PC-3 (cell line): ENCODE data around the gene GALNT11. TPM values are rescaled to one million over a fixed set of nuclear protein-coding genes. Genes with fewer than 3 reads are reported as not detected.

Experiments
- ATAC-seq: fragments of 200-7000 bp; cut with Tn5 transposase; 2 replicates; pipeline ENCODE4 v1.9.1; 2020; ENCODE audit warnings: mild to moderate bottlenecking, moderate library complexity
- BruUV-seq: library from RNA; stranded (reverse); fragments of 400-500 nt; replicated peaks from 2 replicates; lab custom pipeline; 2021; lab: Mats Ljungman, UMichigan
- CTCF ChIA-PET: fragments of 300-600 bp; sonication (Branson Sonifier 250); formaldehyde crosslinking; loops from one replicate; lab custom pipeline; 2022; ENCODE audit warnings: antibody characterized with exemption; lab: Charles Lee
- POLR2A ChIA-PET: fragments of 300-600 bp; sonication (Branson Sonifier 250); formaldehyde crosslinking; loops from one replicate; lab custom pipeline; 2022; ENCODE audit warnings: antibody characterized with exemption; ENCODE audit not compliant: unreplicated experiment; lab: Charles Lee
- DNase-seq: peaks from one replicate; pipeline ENCODE4 v3.0.0-alpha.2; 2015
- H2AFZ ChIP-seq: fragments of 300-600 bp; sonication (generic); 2 replicates; pipeline ENCODE4 v1.6.0; 2016; ENCODE audit warnings: antibody characterized with exemption, low read length
- H3F3A ChIP-seq: fragments of 300-600 bp; sonication (generic); one replicate; pipeline ENCODE4 v1.6.0; 2017; ENCODE audit warnings: antibody characterized with exemption, low read length, control low read depth, mild to moderate bottlenecking; ENCODE audit not compliant: unreplicated experiment
- H3K27ac ChIP-seq: fragments of 300-600 bp; sonication (generic); 2 replicates; pipeline ENCODE4 v1.5.1; 2016; ENCODE audit warnings: mild to moderate bottlenecking, low read length
- H3K27me3 ChIP-seq: fragments of 300-600 bp; sonication (generic); 2 replicates; pipeline ENCODE4 v1.6.1; 2016; ENCODE audit warnings: low read length, mixed read lengths
- H3K36me3 ChIP-seq: fragments of 300-600 bp; sonication (generic); 2 replicates; pipeline ENCODE4 v1.6.1; 2016; ENCODE audit warnings: low read depth, mixed run types, low read length, mixed read lengths
- H3K4me1 ChIP-seq: fragments of 300-600 bp; sonication (generic); 2 replicates; pipeline ENCODE4 v1.5.1; 2016; ENCODE audit warnings: low read length; ENCODE audit not compliant: insufficient read depth
- H3K4me2 ChIP-seq: fragments of 300-600 bp; sonication (generic); 2 replicates; pipeline ENCODE4 v1.6.0; 2016; ENCODE audit warnings: low read length
- H3K4me3 ChIP-seq: fragments of 300-600 bp; sonication (generic); 2 replicates; pipeline ENCODE4 v1.5.1; 2016; ENCODE audit warnings: mild to moderate bottlenecking, low read length, mixed read lengths
- H3K79me2 ChIP-seq: fragments of 300-600 bp; sonication (generic); 2 replicates; pipeline ENCODE4 v1.6.1; 2017; ENCODE audit warnings: low read length, mixed read lengths
- H3K9ac ChIP-seq: fragments of 300-600 bp; sonication (generic); 2 replicates; pipeline ENCODE4 v1.6.0; 2016; ENCODE audit warnings: mild to moderate bottlenecking, low read length
- H3K9me2 ChIP-seq: fragments of 300-600 bp; sonication (generic); replicated peaks from 2 replicates; pipeline ENCODE4 v1.6.1; 2016; ENCODE audit warnings: mixed run types, low read length, mixed read lengths
- H3K9me3 ChIP-seq: fragments of 300-600 bp; sonication (generic); 2 replicates; pipeline ENCODE4 v1.6.1; 2016; ENCODE audit warnings: low read length, mixed read lengths
- H4K20me1 ChIP-seq: fragments of 300-600 bp; sonication (generic); 2 replicates; pipeline ENCODE4 v1.6.1; 2016; ENCODE audit warnings: low read length, mixed read lengths
- CTCF ChIP-seq: fragments of 300-600 bp; sonication (generic); conservative IDR thresholded peaks from 2 replicates; pipeline ENCODE4 v1.5.1; 2017; ENCODE audit warnings: antibody characterized with exemption, low read depth, mild to moderate bottlenecking, low read length
- EZH2 ChIP-seq: fragments of 300-600 bp; sonication (generic); IDR thresholded peaks from one replicate; pipeline ENCODE4 v1.6.1; 2017; ENCODE audit warnings: antibody characterized with exemption, mild to moderate bottlenecking, low read length; ENCODE audit not compliant: unreplicated experiment
- EZH2phosphoT487 ChIP-seq: fragments of 300-600 bp; sonication (generic); IDR thresholded peaks from 2 replicates; pipeline ENCODE4 v1.6.1; 2018; ENCODE audit warnings: mild to moderate bottlenecking, antibody characterized with exemption, low read length, borderline replicate concordance
- intact Hi-C: fragments of 100-400 bp; cut with micrococcal nuclease; formaldehyde crosslinking; loops from 2 replicates; pipeline ENCODE4 v1.9.0; 2023
- total RNA-seq: library from RNA; depleted of rRNA; stranded (reverse); fragments of >200 nt; gene quantifications from 2 replicates; pipeline ENCODE4 v1.2.3, GENCODE V29; 2014; rRNA removed

GALNT11 gene
- total RNA-seq, 1 experiment from 2014 or later = 19.5 TPM

DNA sequence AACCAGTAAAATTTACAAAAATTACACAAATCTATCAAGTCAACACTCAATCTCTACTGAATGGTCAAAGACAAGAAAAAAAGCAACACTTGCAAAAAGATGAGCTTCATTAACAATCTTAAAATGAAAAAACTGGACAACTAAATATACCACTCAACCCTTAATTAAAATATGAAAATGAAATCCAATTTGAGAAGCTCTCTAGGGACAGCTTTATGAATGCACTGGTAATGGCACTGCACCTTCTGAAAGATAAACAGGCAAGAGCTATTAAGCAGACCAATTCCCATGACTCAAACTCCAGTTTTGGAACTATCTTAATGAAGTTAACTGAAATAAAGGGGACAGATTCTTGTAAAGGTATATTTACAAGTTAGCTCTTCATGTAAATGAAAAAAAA is 135.7 kb downstream of the GALNT11 start:
- TF ChIP-seq EZH2phosphoT487 = no peak
- TF ChIP-seq EZH2 = no peak
- no peak for TF ChIP-seq CTCF
- Histone ChIP-seq H3K9ac (no peak overlapping the region), H3K27me3 (no peaks in the 10 kb centered on the region), H4K20me1 (no peaks in the 10 kb centered on the region), H3K4me1 (no peaks in the 10 kb centered on the region), H3K4me2 (no peak overlapping the region), H2AFZ (no peak overlapping the region), H3K27ac (no peak overlapping the region), H3K36me3 (peaks cover 17% of the 10 kb centered on the region), H3K79me2 (no peaks in the 10 kb centered on the region), H3K9me3 (no peaks in the 10 kb centered on the region), H3K4me3 (no peak overlapping the region), H3F3A (no peaks in the 10 kb centered on the region), H3K9me2 (no peaks in the 10 kb centered on the region)
- intact Hi-C loops = no loop called here
- ChIA-PET CTCF (interaction anchor here (0.7 kb wide), 1 partner anchor 14 kb away, joined by 3 read pairs; no protein-coding TSS in a partner anchor), POLR2A (no interaction called here)
- DNase-seq (no peak), ATAC-seq (no peak)
- no TSS peak for BruUV-seq

- no peak for ATAC-seq
- no peaks in the 10 kb centered on the region for H3K9me3 ChIP-seq
- no peak for TF ChIP-seq EZH2phosphoT487
- no peak for TF ChIP-seq CTCF
- TF ChIP-seq EZH2 = no peak
- H3K27me3 ChIP-seq = no peaks in the 10 kb centered on the region
- no peaks in the 10 kb centered on the region for H3K4me1 ChIP-seq
- no peak overlapping the region for H3K9ac ChIP-seq
- H3K36me3 ChIP-seq = peaks cover 16% of the 10 kb centered on the region
- no peaks in the 10 kb centered on the region for H3F3A ChIP-seq
- no peaks in the 10 kb centered on the region for H4K20me1 ChIP-seq
- no peak overlapping the region for H3K27ac ChIP-seq
- H2AFZ ChIP-seq = no peak overlapping the region
- no peak for DNase-seq
- intact Hi-C loops = no loop called here
- CTCF ChIA-PET = no interaction called here
- H3K79me2 ChIP-seq = no peaks in the 10 kb centered on the region
- H3K4me2 ChIP-seq = no peak overlapping the region
- POLR2A ChIA-PET = no interaction called here
- H3K9me2 ChIP-seq = no peaks in the 10 kb centered on the region
- H3K4me3 ChIP-seq = no peak overlapping the region
- no TSS peak for BruUV-seq
Measured at GRCh38 chr7:152162287-152162686, 136.8 kb downstream of the GALNT11 start.

Other genes starting within 250 kb of the GALNT11 start
- gene PRKAG2, start 148.6 kb upstream of the GALNT11 start, total RNA-seq = 21.5 and 23.9 TPM in 2 replicates
- not detected in 2 replicates for gene GALNTL5, start 69.2 kb upstream of the GALNT11 start, total RNA-seq